Endometrial microvascular endothelial cells (primary cell): ENCODE results near the gene KIAA0825. TPM values are rescaled to one million over a fixed set of nuclear protein-coding genes. Genes with fewer than 3 reads are reported as not detected.

Source experiments
- in situ Hi-C: cut with HindIII; loops from 2 replicates; pipeline ENCODE4 v1.10.0; 2017; ENCODE audit warnings: low sequenced_read_pairs, low pct_unique_long_range_greater_than_20kb; ENCODE audit errors: inconsistent ontology term
- total RNA-seq: library from RNA; depleted of rRNA; stranded (reverse); fragments of >200 nt; gene quantifications from one replicate; pipeline ENCODE4 v1.2.3, GENCODE V29; 2015; ENCODE audit errors: inconsistent ontology term

Gene KIAA0825
- total RNA-seq, 1 donor from 2014 or later: 0.46 TPM

DNA sequence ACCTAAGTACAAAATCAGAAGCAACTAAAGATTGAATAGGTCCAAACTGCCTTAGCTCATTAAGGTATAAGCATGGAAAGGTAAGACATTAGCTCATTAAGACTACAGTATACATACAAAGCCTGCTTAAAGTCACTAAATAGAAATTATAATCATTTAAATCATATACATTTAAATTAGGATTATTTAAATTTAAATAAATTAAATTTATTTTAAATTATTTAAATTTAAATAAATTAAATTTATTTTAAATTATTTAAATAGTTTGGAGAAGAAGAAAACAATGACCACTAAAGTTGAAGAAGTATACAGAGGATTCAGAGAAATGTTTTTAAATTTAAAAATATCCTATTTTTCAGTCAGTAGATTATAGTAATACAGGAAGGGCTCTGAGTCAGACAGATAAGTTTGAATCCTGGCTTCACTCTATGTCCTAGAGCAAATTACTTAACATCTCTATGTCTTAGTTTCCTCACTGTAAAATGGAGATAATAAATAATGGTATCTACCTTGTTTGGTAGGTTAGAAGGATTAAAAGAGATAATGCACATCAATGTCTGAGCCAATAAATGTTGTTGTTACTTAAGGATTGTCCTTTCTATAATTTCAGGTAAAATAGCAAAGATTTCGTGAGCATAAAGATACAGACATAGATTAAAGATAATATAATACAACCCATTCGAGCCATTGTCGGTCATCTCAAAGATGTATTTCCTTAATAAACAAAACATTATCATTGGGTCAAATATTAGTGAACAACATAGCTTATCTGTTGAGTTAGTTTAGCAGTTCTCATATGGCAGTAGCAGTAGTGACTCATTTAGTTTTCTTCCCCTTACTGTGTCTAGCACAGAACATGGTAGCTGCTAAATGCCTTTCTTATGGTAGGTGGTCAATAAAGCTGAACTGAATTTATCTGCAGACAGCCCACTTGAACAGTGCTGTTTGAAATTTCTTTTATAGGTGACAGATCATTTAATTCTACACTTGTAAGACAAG lies 100.6 kb downstream of the KIAA0825 start:
- in situ Hi-C loops: no loop called here

DNA sequence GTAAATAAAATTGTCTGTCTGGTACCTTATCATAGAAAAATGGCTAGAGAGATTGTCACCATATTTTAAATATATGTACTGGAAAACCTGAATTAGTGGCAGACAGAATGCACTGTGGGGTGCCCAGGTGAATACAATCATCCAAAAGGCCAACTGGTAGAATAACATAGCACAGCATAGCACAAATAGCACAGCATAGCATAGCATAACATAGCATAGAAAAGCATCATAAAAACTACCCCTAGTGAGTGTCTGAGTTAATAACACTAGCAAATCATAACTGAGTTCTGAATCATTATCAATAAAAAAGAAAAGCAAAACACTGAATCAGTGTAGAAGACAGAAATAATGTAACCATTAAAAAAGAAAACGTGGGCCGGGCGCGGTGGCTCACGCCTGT lies 102.3 kb downstream of the KIAA0825 start:
- in situ Hi-C loops: no loop called here

DNA sequence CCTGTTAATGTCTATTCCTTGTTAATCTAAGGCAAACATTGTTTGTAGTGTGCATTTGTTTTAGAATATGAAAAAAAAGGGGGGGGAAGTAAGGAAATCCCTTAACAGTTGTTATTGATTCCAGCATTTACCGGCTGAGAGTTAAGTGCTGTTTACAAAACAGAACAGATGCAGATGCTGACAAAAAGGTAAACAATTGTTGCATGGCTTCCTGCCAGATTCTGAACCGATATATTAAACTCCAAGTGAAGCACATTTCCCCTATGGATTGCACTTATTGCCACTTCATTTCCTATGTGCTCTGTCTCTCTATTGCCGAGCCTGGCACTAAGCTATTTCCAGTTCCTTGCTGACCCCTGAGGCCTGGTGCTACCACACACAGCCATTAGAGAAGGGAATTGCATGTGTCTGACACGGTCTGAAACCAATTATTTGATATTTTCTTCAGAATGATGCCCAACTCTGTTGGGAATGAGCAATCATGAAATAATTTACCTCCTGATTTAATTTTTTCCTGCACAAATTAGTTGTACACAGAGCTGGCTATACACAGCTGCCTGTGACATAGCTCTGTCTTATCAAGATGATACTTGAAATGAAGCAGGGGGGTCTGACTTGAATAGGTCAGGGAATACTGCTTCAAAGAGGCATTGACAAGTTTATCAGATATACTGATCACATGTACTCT lies 109.8 kb downstream of the KIAA0825 start:
- in situ Hi-C loops: no loop called here

DNA sequence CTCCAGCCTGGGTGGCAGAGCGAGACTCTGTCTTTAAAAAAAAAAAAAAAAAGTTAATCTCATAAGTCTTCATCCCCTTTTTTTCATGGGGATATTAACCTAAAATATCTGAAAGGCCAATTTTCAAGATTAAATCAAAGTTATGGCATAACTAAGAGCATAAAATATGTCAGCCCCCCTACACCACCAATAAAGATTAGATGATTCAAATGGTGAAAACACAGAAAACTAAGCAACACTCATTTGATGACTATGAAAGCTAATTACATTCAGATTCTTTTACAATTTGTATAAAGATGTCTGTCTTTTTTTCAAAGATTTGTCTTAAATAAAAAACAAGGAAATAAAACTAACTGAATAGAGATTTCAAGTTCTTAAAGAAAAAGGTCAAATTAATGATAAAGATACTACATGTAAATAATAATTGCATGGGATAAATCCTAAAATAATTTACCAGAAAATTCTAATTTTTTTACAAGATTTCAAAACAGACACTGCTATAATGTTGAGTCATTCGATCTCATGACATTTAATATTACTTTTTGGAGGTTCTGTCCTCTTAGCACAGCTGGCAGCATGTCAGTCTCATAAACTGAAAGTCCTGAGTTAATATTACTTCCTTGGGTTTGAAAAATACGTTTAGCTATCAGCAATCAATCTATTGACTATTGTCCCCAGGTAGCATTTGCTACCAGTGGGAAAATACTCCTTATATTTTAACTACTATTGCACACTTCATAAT lies 112.9 kb downstream of the KIAA0825 start:
- in situ Hi-C loops: no loop called here

DNA sequence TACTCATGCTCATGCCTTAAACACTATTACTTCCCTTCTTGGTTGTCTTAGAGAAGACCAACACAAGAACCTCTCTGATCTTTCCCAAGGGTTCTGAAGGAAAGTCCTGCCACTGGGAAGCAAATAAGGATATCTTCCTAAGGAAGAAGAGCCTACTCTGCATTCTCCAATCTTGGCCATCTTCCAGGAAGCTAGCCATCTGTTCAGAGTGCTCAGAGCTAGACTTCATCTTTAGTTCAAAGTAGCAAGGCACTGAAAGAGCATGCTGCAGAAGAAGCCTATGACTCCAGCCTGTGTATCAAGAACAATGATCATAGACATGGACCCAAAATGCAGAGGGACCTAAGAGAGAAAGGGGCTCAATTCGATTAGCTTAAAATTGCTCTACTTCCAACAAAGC lies 114.7 kb downstream of the KIAA0825 start:
- in situ Hi-C loops: no loop called here

DNA sequence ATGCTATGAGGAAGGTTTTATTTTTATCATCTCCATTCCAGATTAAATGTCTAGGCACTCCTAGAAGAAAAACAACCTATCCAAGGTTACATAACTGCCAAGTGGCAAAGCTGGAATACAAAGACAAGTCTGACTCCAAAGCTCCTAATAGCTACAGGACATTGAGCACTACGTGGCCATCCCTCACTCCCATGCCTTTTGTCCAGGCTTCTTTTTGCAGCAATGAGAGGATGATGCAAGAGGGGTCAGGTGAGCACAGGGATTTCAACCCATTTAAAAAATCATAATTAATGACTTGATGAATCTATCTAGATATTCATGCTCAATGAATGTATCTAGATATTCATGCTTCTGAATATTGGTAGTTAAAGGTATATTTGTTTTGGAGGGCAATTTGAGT lies 117.0 kb downstream of the KIAA0825 start:
- in situ Hi-C loops: no loop called here

DNA sequence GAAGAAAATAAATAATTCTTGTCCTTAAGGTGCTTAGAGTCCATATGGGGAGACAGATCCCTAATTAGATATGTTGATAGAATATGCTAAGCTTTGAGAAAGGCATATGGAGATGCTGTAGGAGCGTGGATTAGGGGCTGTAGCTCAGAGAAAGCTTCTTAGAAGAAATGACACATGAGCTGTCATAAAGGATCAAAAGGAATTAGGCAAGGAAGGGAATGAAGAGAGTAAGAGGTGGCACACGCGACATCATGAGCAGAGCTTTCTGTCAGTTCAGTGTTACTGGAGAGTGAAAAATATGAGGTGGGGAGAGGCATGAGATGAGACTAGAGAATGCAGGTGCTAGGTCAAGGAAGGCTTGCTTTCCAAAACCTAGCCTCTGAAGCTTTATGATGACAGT lies 118.6 kb downstream of the KIAA0825 start:
- in situ Hi-C loops: no loop called here

DNA sequence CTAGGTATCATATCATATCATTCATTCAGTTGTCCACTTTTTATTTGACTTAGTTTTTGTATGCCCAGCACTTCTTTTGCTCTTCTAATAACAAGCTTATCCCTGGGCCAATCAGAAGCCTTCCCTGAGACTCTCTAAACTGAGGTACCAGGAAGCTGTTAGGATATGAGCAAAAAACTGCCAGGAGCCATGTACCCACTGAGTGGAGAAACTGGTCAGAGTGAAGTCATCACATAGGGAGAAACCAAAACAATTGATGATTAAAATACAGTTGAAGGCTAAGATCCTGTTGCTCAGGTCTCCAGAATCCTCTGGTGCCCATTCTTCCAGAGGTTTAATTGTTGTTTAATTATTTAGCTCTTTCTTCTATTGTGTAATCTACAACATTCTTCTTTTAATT lies 120.2 kb downstream of the KIAA0825 start:
- in situ Hi-C loops: no loop called here

DNA sequence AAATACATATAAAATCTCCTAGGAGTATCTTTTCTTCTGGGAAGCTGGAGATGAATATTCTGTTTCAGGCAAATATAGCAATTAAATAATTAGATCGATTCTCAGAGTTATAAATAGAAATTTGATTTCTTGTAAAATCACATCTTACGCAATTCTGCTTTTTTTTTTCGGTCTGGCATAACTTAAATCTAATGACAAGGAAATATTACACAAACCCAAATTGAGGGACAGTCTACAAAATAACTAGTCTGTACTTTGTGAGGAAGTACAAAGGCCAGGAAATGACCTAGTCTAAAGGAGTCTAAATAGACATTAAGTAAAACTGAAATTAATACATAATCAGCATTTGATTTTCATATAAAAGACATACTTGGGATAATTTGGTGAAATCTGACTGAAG lies 133.3 kb downstream of the KIAA0825 start:
- in situ Hi-C loops: no loop called here

DNA sequence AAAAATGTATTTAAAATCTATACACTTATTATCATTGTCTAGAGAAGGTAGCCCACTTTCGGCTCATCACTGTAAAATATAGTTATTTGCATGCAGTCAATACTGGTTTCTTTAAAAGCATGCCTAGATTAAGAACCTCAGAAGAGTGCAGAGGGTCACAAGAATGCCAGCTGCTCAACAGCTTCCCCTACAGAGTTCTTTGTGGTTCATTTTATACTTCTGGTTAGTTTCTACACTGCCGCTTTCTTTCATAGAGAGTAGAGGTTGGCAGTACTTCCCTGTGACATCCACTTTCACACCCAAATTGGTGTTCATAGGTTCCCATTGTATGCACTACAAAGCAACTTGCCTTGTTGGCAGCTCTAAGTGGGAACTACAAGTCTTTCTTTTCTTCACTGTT lies 137.3 kb downstream of the KIAA0825 start:
- in situ Hi-C loops: no loop called here

DNA sequence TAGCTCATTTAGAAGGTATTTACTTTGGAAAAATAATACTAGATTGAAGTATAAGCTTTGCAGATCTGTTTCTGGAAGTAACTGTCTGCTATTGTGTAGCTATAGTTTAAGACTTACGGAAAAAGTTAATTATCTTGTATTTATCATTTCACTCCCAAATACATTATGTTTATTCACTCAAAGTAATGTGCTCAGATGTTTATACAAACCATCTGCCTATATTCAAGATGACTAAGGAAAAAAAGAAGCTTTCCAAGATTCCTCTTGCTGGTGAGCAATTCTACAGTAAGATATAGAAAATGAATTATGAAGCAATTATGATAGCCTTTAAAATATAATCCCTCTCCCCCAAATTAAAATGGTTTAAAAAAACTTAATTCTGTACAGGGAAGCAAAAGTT lies 137.9 kb downstream of the KIAA0825 start:
- in situ Hi-C loops: no loop called here

DNA sequence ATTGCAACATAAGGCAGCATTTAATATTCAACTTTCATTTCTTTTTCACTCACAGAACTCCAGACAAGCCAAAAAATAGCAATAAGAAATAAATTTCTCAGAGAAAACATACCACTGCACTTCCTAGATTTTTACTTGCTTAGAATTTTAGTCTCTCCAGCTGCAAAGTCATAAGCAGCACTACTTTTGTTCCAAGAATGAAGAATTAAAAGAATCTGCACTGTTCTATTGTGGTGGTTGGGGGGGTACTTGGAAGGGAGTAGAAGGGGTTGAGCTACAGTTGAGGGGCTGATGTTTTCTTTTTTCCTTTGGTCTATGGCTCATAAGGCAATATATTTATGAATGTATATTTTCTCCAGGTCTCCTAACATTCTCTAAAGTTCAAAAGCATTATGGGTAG lies 144.5 kb downstream of the KIAA0825 start:
- in situ Hi-C loops: no loop called here

DNA sequence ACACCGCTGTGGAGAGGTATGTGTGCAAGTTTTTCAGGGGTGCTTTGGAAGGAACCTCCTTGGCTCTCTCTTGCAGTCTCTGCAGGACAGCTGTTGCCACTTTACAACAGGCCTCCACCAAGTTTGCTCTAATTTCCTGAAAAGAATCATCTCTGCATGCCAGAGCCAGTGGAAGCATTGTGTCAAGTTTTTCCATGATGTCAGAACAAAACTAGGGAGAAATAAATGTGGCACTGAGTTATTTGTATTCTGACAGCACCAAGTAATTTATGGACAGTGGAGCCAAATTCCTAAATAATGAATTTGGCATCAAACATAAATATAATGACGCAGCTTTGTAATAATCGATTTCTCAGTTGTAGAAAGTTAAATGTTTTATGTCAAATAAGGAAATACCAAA lies 146.9 kb downstream of the KIAA0825 start:
- in situ Hi-C loops: no loop called here

DNA sequence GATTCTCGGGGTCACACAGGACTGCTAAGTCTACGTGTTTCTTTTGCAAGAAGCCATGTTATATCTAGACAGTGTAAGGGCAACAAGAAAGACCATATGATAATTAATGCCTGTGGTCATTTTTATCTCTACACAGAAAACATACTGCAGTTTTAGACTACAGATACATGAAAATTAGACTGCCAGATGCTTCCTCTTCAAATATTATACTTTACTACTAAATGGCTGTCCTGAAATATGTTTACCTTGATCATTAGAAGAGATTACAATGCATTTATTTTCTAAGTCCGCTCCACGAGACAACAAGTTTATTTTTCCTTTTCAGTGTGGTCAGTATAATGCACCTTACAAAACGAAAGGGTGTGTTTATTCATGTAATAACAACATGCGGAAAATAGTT lies 147.6 kb downstream of the KIAA0825 start:
- in situ Hi-C loops: no loop called here

DNA sequence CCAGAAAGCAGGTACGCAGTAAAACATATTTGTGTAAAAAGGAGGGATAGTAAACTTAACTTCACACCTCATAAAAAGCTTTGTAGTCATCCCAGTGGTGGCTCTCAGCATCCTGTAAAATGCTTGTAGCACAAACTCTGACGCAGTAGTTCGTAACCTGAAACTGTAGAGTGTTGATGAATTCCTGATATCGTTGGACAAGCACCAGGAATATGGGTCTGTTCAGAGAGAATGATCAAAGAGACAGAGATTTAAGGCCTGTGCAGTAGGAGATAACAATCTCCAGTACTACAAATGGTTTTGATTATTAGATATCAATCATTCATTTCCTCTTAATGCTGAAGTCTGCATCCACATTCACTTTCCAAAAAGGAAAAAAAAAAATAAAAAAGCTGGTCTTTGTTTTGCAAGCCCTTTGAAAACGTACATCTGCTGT lies 148.5 kb downstream of the KIAA0825 start:
- in situ Hi-C loops: no loop called here

DNA sequence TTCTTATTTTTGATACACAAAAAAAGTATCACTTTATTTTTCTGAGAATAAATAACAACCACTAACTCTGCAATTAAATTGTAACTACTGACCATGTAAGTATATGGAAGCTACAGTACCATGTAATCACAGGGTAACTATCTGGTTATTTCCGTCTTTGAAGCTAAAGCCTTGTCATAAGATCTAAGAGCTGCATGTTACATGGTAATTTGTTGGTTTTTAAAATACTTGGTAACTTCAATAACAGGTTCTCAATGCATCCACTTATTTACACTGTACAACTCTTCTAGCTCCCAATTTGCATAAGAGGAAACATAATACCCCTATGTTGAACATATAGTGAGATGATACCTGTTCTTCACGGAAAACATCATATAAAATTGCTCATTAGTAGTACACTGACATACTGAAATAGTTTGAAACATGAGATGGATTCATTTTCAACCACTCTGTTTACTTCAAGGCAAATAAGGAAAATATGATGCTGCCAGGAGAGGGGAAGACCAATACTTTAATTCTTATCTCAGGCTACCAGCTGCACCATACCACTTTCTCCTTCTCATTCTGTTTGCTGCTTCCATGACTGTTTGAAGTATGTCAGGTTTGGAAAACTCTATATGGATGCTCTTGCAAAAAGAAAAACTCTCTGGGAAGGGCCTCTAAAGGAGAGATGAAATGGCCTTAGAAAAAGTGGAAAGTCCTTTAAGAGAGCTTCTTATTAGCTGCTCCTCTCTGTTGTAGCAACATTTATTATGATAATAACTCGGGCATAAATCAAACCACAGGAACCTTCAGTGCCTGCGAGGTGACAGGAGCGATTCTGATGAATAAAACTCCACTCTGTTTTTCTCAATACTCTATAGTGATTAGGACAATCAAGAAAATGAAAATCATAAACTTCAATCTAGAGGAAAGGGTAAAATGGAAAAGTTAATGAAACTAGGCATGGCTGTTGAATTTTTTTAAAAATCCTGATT lies 150.2 kb downstream of the KIAA0825 start:
- in situ Hi-C loops: no loop called here

DNA sequence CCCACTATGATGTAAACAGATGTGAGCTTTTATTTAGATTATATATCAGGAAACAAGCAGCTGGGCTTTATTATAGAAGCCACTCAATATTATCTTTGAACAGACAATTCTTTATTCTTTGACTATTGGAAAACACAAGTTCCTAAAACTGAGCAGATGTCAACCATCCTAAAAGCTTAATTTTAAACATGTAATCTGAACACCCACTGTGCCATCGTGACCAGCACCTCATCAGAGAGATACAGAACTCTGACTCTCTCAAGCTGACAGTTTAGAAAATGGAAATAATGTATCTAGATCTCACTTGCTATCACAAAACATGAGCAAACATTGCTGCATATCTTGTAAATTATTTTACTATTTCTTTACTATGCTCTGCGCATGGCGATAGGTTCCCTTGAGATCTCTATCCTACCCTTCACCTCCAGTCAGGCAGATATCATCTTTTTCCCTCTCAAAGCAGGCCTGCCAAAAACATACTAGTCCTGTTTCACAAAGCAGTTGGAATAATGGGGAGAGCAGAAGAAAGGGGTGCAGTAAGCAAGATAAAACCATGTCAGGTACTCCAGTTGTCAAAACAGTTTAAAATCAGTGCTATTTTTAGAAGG lies 151.0 kb downstream of the KIAA0825 start:
- in situ Hi-C loops: no loop called here

DNA sequence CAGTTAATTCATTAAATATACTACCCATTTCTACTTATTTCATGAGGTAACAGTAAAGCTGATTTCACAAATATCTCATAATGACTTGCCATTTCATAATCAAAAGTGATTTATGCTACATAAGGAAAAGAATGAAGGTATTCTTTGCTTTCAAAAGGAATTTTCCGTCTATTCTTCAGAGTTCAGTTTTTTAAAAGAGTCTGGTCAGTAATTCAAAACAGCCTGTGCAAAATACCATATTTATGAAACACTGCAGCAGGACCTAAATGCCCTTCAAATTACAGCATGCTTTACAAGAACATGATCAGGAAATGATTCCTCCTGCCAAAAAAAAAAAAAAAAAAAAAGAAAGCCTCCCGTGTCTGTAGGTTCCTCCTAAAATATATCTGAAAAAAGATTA lies 154.7 kb downstream of the KIAA0825 start:
- in situ Hi-C loops: no loop called here
